Epithelial cell of esophagus (primary cell): ENCODE data around the gene FSTL4.
A peak's percentile ranks its signal among the peaks of the same experiment; 100 is the strongest.

Experiments
- DNase-seq: peaks from one replicate; pipeline ENCODE4 v3.0.0; 2010; ENCODE audit warnings: low read depth
- H3K4me3 ChIP-seq: 2 replicates; pipeline ENCODE4 v1.5.1; 2011; ENCODE audit warnings: mild to moderate bottlenecking, low read length, control low read depth
- CTCF ChIP-seq: IDR thresholded peaks from 2 replicates; pipeline ENCODE4 v1.5.1; 2011; ENCODE audit warnings: low read depth, mild to moderate bottlenecking, low read length, control low read depth, inconsistent platforms; ENCODE audit not compliant: insufficient read depth; ENCODE audit errors: missing control alignments

FSTL4 gene

GRCh38 chr5:133637206-133637605, 24.9 kb upstream of the FSTL4 start:
- DNase-seq, result no peak
- no peak for TF ChIP-seq CTCF
- no peak overlapping the region for H3K4me3 ChIP-seq

- peak; percentile 74 for DNase-seq
- no peak overlapping the region for H3K4me3 ChIP-seq
- no peak for TF ChIP-seq CTCF
These were observed 22.7 kb upstream of the FSTL4 start for GRCh38 chr5:133635051-133635450.

GRCh38 chr5:133627180-133627579, 14.8 kb upstream of the FSTL4 start:
- H3K4me3 ChIP-seq, result no peak overlapping the region
- no peak for DNase-seq
- no peak for TF ChIP-seq CTCF

GRCh38 chr5:133624316-133624715, 12.0 kb upstream of the FSTL4 start:
- H3K4me3 ChIP-seq, result no peak overlapping the region
- TF ChIP-seq CTCF, result no peak
- DNase-seq, result no peak

- no peak overlapping the region for H3K4me3 ChIP-seq
- DNase-seq, result no peak
- TF ChIP-seq CTCF, result no peak
These were observed 5.8 kb upstream of the FSTL4 start for GRCh38 chr5:133618141-133618540.

- TF ChIP-seq CTCF, result no peak
These were observed 1.4 kb upstream of the FSTL4 start for GRCh38 chr5:133613743-133614142.

GRCh38 chr5:133613184-133613583, 843 bp upstream of the FSTL4 start:
- TF ChIP-seq CTCF, result no peak

More at GRCh38 chr5:133613743-133614142, 1.4 kb upstream of the FSTL4 start:
- H3K4me3 ChIP-seq, result no peak overlapping the region
- DNase-seq, result no peak

More at GRCh38 chr5:133613184-133613583, 843 bp upstream of the FSTL4 start:
- H3K4me3 ChIP-seq, result no peak overlapping the region
- DNase-seq, result no peak
